Measurements from ENCODE around the gene IMP4. TPM values are rescaled to one million over a fixed set of nuclear protein-coding genes. Genes with fewer than 3 reads are reported as not detected.

The IMP4 gene
- total and polyA plus RNA-seq, 2 experiments from 2014 or later: 79.1 to 109 TPM

DNA sequence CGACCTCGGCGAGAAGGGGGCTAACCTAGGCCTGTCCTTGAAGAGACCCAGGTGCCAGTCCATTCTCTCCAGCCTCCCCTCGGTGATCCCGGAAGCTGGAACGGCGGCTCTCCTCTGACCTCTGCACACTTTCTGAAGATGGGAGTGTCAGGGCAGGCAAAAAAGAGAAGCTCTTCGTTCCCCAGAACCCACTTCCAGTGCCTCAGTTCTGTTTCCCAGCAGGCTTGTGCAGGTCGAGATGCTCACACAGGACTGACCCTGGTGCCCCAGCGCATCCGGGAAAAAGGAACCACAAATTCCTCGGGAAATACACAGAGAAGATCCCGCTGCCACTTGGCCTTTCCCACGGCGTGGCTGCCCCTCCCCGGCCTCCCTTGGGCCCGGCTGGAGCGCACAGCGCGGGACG lies 12.5 kb downstream of the IMP4 start:
- no peaks in the 10 kb centered on the region for H3K27me3 ChIP-seq (replicated peaks; ENCODE audit: insufficient read depth)
- H3F3A ChIP-seq (ENCODE audit: insufficient read depth): peaks cover 5% of the 10 kb centered on the region; the same call in 1 of the 2 replicates
- H3K4me2 ChIP-seq (ENCODE audit: unreplicated experiment): peak overlapping the region; percentile 81
- no peak for TF ChIP-seq EZH2phosphoT487 (IDR thresholded peaks at IDR 0.05; ENCODE audit: insufficient read depth, low read depth)
- TF ChIP-seq EZH2 (IDR thresholded peaks at IDR 0.05; ENCODE audit: insufficient read depth, poor library complexity, severe bottlenecking): no peak
- H3K36me3 ChIP-seq (ENCODE audit: low read depth): no peaks in the 10 kb centered on the region
- in situ Hi-C loops (cut with MboI): no loop called here
- H3K9me3 ChIP-seq (ENCODE audit: low read depth): no peaks in the 10 kb centered on the region
- H3K9ac ChIP-seq: peak overlapping the region; percentile 72
- H3K4me3 ChIP-seq: peak overlapping the region; percentile 84
- H3K27ac ChIP-seq: no peak overlapping the region
- no peaks in the 10 kb centered on the region for H3K9me2 ChIP-seq (ENCODE audit: insufficient read depth)
- peak; percentile 30 for DNase-seq
- H3K4me1 ChIP-seq (ENCODE audit: insufficient read depth): no peaks in the 10 kb centered on the region
- no peaks in the 10 kb centered on the region for H3K79me2 ChIP-seq (ENCODE audit: insufficient read depth)
- H4K20me1 ChIP-seq (ENCODE audit: insufficient read depth): no peaks in the 10 kb centered on the region
- WGBS, 2 experiments (ENCODE audit: low coverage in 1 of 2, low lambda C conversion rate in 2 of 2, missing lambda C conversion rate in 2 of 2): 21 to 24% methylated on average over 18 to 21 of the region's 21 CpGs
- peak overlapping the region; percentile 94 for H2AFZ ChIP-seq

DNA sequence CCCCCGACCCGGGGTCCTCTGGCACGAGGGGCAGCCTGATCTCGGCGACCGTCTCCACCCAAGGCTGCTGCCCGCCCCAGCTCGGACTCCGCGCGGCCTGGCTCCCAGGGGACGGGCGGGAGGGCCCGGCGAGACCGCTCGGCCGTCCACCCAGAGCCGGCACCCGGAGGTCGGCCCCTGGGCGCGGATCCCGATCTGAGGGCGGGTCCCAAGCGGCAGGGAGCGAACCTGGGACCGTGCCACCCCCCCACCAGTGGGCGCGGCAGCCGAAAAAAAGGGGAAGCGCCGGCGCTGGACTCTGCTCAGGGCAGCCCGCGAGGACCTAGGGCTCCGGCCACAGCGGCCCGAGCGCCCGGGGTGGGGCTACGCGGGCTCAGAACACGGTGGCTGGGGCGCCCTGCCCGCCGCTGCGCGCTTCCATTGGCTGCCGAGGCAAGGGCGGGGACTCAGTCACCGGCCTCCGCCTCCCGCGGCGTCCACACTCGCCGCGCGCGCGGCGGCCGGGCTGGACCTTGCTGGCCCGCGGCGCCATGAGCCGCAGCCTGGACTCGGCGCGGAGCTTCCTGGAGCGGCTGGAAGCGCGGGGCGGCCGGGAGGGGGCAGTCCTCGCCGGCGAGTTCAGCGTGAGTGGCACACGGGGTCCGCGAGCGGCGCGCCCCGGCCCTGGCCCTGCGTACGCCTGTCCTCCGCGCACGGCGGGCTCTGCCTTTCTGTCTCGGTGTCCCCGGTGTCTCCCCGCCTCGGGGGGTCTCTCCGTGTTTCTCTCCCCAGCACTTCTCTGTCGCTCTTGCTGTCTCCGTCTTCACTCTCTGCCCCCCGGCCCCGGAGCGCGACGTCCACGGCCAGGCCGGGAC lies 13.1 kb downstream of the IMP4 start, which contains the start of gene PTPN18:
TSS of gene PTPN18 (plus strand) at position 479 of the 854 bp plus-strand sequence. CDS start at position 531, 52 bp downstream.
- WGBS, 2 experiments (ENCODE audit: low coverage in 1 of 2, low lambda C conversion rate in 2 of 2, missing lambda C conversion rate in 2 of 2): 1 to 2% methylated on average over 78 to 79 of the region's 107 CpGs

GRCh38 chr2:130357864-130358263 lies 15.2 kb downstream of the IMP4 start:
- no peak overlapping the region for H3K4me3 ChIP-seq
- no peaks in the 10 kb centered on the region for H4K20me1 ChIP-seq (ENCODE audit: insufficient read depth)
- WGBS, 2 experiments (ENCODE audit: low coverage in 1 of 2, low lambda C conversion rate in 2 of 2, missing lambda C conversion rate in 2 of 2): 96 to 98% methylated on average over 7 of the region's 7 CpGs
- no peak for DNase-seq
- in situ Hi-C loops (cut with MboI): no loop called here
- no peaks in the 10 kb centered on the region for H3K9me2 ChIP-seq (ENCODE audit: insufficient read depth)
- TF ChIP-seq EZH2phosphoT487 (IDR thresholded peaks at IDR 0.05; ENCODE audit: insufficient read depth, low read depth) (no peak), EZH2 (IDR thresholded peaks at IDR 0.05; ENCODE audit: insufficient read depth, poor library complexity, severe bottlenecking) (no peak)
- H3K4me1 ChIP-seq (ENCODE audit: insufficient read depth): no peaks in the 10 kb centered on the region
- H3K79me2 ChIP-seq (ENCODE audit: insufficient read depth): no peaks in the 10 kb centered on the region
- H3K9ac ChIP-seq: no peak overlapping the region
- H3K27ac ChIP-seq: no peak overlapping the region
- no peaks in the 10 kb centered on the region for H3F3A ChIP-seq (ENCODE audit: insufficient read depth)
- H3K4me2 ChIP-seq (ENCODE audit: unreplicated experiment): no peak overlapping the region
- H3K27me3 ChIP-seq (replicated peaks; ENCODE audit: insufficient read depth): no peaks in the 10 kb centered on the region
- no peak overlapping the region for H2AFZ ChIP-seq
- no peaks in the 10 kb centered on the region for H3K36me3 ChIP-seq (ENCODE audit: low read depth)
- no peaks in the 10 kb centered on the region for H3K9me3 ChIP-seq (ENCODE audit: low read depth)

More for the DNA sequence above, 13.1 kb downstream of the IMP4 start, which contains the start of gene PTPN18:
- Histone ChIP-seq H3K36me3 (ENCODE audit: low read depth) (no peaks in the 10 kb centered on the region), H3K9me3 (ENCODE audit: low read depth) (no peaks in the 10 kb centered on the region), H3K9me2 (ENCODE audit: insufficient read depth) (no peaks in the 10 kb centered on the region), H3K4me1 (ENCODE audit: insufficient read depth) (no peaks in the 10 kb centered on the region), H3K27me3 (replicated peaks; ENCODE audit: insufficient read depth) (no peaks in the 10 kb centered on the region), H3K4me3 (peak within 1 kb of the TSS; percentile 84), H3F3A (ENCODE audit: insufficient read depth) (no peaks in the 10 kb centered on the region), H3K4me2 (ENCODE audit: unreplicated experiment) (peak within 1 kb of the TSS; percentile 81), H3K9ac (peak within 1 kb of the TSS; percentile 72), H4K20me1 (ENCODE audit: insufficient read depth) (no peaks in the 10 kb centered on the region), H3K79me2 (ENCODE audit: insufficient read depth) (no peaks in the 10 kb centered on the region), H3K27ac (no peak within 1 kb of the TSS), H2AFZ (peak within 1 kb of the TSS; percentile 94)
- TF ChIP-seq EZH2phosphoT487 (IDR thresholded peaks at IDR 0.05; ENCODE audit: insufficient read depth, low read depth) (no peak), EZH2 (IDR thresholded peaks at IDR 0.05; ENCODE audit: insufficient read depth, poor library complexity, severe bottlenecking) (no peak)
- in situ Hi-C loops (cut with MboI): no loop called here
- peak; percentile 96 for DNase-seq

GRCh38 chr2:130358420-130359350 lies 16.0 kb downstream of the IMP4 start:
- Histone ChIP-seq H3F3A (ENCODE audit: insufficient read depth) (no peaks in the 10 kb centered on the region), H2AFZ (no peak overlapping the region), H3K9me2 (ENCODE audit: insufficient read depth) (no peaks in the 10 kb centered on the region), H3K27me3 (replicated peaks; ENCODE audit: insufficient read depth) (no peaks in the 10 kb centered on the region), H3K9ac (no peak overlapping the region), H3K27ac (no peak overlapping the region), H3K9me3 (ENCODE audit: low read depth) (no peaks in the 10 kb centered on the region), H3K4me3 (no peak overlapping the region), H3K79me2 (ENCODE audit: insufficient read depth) (no peaks in the 10 kb centered on the region), H3K4me1 (ENCODE audit: insufficient read depth) (no peaks in the 10 kb centered on the region), H4K20me1 (ENCODE audit: insufficient read depth) (no peaks in the 10 kb centered on the region), H3K4me2 (ENCODE audit: unreplicated experiment) (no peak overlapping the region), H3K36me3 (ENCODE audit: low read depth) (no peaks in the 10 kb centered on the region)
- TF ChIP-seq EZH2phosphoT487 (IDR thresholded peaks at IDR 0.05; ENCODE audit: insufficient read depth, low read depth): no peak
- TF ChIP-seq EZH2 (IDR thresholded peaks at IDR 0.05; ENCODE audit: insufficient read depth, poor library complexity, severe bottlenecking): no peak
- WGBS, 2 experiments (ENCODE audit: low coverage in 1 of 2, low lambda C conversion rate in 2 of 2, missing lambda C conversion rate in 2 of 2): 94 to 97% methylated on average over 29 to 33 of the region's 33 CpGs
- no peak for DNase-seq
- in situ Hi-C loops (cut with MboI): no loop called here

All from GM23248 (cell line).